GM18498 (cell line): Measurements from ENCODE around the gene PACS1.

ENCODE experiments used
- ATAC-seq: cut with Tn5 transposase; IDR thresholded peaks from one replicate; pipeline ENCODE4 v1.9.1; 2021; ENCODE audit warnings: mild to moderate bottlenecking, moderate library complexity; ENCODE audit not compliant: unreplicated experiment

Gene PACS1

DNA sequence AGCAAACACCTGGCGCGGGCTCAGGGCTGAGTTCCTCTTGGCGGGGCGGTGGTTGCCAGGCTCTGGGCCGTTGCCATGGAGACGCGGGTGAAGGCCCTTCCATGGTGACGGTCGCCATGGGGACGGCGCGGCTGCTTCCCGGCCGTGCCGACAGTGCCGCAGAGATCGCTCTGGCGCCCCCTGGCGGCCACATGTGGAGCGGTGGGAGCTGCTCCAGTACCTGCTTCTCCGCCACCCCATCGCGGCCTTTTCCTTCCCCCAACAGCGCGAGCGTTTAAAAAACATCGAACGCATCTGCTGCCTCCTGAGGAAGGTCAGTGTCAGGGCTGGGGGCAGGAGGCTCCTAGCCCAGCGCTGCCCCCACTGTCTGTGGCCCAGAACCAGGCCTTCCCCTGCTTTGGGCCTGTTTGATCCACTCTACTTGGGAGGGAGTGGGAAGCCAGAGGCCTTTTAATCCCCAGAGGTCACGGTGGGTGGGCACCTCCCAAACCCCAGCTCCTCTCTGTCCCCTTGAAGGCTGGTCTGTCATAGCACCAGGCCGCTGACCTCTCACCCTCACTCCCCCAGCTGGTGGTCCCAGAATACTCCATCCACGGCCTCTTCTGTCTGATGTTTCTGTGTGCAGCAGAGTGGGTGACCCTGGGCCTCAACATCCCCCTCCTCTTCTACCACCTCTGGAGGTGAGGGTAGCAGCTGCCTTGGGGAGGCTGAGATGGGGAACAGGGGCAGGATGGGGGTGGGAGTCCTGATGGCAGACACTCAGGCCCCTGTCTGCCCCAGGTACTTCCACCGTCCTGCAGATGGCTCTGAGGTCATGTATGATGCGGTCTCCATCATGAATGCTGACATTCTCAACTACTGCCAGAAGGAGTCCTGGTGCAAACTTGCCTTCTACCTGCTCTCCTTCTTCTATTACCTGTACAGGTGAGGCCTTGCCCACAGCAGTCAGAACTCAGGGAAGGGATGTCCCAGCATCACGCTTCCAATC is 212.7 kb downstream of the PACS1 start:
- peak; percentile 75 for ATAC-seq

DNA sequence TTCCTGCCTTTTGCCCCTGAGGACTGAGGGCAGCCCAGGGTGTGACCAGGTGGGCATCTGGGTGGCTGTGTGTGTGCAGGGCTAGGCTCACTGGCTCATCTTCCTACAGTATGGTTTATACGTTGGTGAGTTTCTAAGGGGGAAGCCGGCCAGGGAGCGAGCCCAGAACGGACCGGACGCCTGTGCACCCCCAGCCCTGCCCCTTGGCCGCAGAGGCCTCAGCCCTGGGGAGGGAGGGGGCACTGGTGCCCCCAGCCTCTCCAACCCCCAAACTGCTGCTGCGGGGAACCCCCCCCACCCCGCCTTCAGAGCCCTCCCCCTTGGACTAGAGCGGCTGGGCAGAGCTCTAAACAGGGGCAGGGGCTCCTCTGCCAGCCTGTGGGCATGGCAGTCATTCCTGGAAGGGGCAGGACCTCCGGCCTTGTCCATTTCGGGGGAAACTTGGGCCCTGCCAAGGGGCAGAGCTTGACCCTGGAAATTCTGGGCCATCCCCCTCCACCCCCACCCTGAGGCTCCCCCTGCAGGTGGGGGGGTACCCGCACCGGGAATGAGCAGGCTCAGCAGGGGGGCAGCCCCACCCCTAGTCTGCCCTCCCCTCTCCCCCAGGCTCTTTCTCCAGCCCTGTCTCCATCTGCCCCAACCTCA is 213.5 kb downstream of the PACS1 start:
- ATAC-seq: no peak

DNA sequence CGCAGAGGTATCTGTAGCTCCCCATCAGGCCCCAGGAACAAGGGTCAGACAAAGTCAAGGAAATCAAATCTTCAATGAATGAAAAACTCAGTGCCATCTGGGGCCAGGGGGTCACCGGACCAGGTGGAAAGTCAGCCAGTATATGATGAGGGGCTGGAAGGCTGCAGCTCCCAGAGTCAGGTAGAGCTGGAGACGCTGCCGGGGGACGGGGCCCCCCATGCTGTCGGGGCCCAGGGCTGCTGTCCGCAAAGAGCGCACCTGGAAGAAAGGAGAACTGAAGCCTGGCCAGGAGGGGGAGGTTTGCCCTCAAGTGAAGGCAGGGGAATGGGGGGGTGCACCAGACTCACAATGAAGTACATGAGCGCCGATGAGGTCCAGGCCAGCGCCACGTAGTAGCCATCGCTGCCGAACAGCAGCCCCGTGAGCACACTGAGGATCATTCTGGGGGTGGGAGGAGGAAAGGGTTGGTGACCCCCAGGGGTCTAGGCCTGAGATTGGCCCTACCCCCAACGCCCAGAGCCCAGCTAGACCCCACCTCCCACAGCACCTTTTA is 214.5 kb downstream of the PACS1 start:
- no peak for ATAC-seq

DNA sequence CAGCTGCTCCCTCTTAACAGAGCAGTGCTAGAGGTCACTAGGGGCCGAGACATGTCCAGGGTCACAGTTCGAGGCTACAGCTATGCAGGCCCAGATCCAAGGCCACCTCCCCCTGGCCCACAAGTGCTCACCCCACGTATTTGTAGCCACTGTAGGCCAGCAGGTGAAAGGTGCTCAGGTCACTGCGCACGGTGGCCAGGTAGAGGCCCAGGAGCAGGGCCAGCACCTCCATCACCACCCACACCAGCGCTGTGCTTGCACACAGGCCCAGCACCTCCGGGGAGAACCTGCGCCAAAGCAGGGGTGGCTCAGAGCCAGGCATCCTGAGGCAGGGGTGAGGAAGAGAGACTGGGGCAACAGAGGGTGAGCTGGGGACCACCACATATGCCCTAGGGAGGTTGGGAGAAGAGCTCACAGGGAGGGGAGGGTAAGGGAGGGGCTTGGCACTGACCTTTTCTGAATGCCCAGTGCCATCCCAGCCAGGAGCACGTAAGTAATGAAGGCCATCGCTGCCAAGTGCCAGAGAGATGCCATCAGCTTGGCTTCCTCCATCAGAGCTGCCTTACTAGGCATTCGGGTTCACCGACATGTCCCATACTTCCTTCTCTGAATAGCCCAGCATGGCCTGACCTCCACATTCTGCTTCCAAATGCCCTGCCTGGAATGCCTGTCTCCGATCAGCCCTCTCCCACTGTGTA is 215.3 kb downstream of the PACS1 start:
- no peak for ATAC-seq

DNA sequence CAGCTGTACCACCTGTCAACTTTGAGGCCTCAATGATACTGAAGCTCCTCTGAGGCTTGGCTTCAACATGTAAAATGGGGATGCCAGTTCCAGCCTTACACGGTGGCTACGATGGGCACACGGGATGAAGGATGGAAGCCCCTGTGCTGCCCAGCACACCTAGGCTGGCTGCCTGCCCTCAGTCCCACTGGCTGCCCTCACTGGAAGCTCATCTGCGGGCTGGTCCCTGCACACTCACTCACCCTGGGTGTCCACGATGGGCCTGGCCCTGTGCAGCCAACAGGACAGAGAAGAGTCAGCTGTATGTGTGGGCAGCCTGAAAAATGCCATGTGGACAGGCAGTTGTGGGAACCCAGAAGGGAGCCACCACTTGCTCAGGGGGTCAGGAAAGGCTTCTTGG is 216.6 kb downstream of the PACS1 start:
- ATAC-seq: no peak

DNA sequence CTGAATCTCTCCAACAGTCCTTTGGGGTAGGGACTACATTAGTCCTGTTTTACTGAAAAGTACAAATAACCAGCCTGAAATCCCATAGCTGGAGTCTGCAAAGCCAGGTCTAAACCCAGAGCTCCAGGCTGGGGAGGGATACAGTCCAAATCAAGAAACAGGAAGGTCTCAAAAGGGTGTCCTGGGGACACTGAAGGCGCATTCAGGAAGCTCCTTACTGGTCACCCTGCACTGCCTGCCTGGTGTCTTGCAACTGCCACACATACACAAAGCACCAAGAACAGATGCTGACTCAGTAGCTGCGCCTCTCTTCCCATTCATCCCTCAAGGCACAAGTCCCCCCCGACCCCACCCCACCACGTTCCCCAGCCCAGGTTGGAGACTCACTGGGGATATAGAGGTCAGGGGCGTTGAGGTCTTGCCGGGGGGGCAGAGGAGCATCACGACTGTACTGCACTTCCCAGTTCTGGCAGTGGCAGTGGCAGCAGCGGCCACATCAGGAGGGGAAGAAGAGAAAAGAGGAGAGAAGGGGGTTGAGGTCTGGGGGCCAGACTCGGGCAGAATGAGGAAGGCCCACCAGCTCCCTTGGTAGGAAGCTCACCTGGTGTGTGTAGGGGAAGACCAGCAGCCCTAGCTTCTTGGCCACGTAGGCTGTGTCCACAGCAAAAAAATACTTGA is 217.3 kb downstream of the PACS1 start:
- ATAC-seq: no peak

DNA sequence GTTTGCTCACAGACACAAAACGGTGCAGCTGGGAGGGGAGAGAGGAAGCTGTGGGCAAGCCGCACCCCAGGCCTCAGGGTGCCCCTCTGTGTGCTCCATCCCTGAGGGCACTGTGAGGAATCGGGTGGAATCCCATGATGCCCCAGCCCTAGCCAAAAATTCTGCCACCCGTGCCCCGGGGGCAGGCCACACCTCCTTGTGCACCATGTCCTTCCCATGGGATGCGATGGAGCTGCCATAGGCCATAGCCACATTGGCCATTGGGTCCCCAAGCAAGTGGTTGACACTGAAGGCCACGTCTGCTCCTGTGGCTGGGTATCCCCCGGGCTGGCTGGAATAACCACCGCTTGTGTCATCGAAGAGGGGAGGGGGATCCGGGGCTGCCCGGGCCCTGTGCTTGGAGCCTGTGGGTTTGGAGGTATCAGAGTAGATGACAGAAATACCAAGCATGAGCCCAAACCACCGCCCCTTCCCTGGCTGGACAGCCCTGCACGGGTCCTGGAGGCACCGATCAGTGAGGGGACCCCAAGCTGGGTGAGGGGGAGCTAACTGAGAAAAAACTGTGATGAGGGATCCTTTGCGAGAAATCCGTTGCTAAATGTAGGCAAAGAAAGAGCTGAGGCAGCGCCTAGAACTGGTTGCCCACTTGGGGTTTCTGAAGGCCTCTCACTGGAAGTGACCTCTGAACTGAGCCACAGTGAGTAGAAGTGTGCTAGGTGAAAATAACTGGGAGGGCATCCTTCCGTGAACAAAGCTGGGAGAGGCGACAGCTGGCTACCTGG is 218.0 kb downstream of the PACS1 start:
- no peak for ATAC-seq

DNA sequence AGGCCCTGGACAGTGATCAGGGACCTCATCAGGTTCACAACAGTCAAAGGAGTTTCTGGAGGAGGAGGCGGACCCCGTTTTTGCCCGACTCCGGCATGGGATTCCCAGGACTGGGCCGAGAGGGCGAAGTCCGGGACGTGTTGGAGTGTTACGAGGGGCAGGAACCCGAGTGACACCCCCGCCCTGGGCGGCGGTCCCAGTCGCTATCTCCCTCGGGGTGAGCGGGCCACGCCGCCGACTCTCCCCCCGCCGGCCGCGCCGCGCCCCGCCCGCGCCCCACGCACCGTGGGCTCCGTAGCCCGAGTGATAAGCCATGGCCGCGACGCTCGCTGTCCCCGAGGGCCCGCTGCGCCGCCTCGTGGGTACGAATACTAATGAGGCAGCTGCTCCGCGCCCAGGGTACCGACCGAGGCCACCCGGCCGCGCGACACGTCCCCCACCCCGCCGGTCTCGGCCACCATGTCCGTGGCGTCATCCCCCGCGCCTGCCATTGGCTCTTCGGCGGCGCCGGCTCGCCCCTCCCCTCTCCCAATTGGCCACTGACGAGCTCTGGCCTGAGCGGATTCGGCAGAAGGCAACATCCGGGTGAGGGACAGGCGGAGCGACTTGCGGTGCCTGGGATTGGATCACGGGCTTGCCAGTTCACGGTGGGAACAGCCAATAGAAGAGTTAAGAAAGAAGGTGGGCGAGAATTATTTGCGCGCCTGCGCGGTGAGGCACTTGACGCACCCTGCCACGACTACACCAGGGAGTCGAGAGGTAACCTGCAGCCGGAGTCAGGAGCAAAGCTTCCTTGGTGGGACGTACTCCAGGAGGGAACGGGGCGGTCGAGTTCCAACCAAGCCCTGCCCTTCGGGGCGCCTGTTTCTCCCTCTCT is 218.8 kb downstream of the PACS1 start, which contains the start of gene YIF1A:
Gene YIF1A, minus strand, starts transcription at position 473 of the 877 bp plus-strand sequence. Its CDS starts 158 bp downstream, at position 315.
- peak; percentile 85 for ATAC-seq

DNA sequence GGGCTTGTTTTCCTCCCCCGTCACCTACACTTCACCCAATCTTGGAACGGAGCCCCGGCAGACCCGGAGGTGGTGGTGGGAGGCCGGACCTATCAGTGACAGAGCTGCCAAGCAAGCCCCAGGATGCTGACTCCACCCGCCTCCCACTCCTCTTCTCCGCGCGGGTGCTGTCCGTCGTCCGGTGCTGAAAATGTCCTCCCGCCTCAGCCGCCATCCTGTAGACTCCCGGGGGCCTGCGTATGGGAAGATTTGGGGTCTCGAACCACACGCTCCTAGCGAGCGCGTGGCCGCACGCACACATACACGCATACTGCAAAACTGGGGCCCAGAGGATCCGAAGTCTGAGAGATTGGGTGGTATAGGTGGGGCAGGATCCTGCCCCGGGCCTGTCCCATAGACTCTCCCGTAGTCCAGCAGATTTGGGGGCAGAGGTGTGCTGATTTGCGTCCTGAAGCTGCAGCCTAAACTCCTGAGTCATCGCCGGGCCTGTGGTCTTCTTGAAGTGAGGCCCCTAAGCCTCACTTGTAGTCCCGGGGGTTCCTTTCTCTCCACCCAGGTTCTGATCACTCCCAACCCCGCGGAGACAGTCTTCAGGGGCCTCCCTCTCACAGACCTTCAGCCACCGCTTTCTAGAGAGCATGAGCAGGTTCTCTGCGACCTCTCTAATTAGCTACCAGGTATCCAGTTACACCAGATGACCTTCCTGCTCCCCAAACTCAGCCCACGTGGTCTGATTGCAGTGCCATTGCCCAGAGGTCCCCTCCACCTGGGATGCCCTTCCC is 219.7 kb downstream of the PACS1 start:
- peak; percentile 45 for ATAC-seq

DNA sequence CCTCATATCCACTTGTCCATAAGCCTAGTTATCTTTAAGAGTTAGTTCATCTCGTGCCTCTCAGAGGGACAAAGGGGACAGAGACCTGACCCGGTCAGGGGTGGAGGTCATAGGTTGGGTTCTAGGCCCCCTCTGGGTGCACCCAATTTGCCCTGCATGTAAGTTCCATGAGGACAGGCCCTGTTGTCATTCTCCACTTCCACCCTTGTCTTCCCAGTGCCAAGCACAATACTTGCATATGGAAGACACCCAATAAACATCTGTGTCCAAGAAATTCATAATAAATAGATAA is 220.2 kb downstream of the PACS1 start:
- ATAC-seq: no peak

DNA sequence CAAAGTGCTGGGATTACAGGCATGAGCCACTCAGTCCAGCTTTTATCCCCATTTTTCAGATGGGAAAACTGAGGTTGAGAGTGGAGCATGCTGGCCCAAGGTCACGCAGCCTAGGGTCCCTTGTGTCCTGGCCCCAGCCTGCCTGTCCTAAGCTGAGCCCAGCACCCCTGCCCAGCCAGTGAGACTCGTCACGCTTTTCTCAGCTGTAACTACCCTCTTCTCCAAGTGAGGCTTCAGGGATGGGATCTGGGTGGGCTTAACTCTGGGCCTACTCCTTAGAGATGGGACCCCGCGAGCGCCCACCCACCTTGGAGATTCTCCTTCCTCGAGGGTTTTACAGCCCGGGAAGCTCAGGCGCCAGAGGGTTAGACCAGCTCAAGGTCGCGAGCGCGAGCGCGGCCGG is 221.2 kb downstream of the PACS1 start:
- no peak for ATAC-seq

DNA sequence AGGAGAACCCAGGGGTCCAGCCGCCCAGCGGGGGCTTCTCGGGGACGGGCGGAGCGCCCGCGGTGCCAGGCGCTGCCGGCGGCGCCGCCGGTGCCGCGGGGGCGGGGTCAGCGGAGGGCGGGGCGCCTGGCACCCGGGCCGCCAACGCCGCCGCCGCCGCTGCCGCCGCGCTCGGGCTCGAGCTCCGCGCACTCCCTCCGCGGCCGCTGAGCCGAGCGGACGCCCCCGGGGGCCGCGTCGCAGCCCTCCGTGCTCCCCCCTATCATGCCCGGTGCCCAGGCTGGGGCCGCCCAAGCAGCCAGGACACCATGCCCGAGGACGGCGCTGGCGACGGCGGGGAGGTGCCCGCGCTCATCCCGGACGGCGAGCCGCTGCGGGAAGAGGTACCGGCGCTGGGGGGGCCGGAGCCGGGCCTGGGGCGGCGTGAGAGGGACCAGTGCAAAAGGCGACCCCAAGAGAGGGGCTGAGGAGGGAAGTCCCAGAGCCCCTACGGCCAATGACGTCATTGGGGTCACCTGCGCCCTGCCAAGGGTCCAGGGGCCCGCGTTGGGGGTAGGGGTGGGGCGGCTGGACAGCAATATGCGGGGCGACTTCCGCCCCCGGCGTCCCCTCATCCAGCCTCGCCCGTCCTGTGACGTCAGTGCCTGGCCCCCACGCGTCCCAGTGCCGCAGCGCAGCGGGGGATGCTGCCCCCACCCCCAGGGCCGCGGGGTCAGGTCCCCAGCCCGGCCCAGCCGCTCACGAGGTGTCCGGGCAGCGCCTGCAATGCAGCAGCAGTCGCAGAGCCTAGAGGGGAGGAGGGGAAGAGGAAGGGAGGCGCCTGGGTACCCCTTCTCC is 221.9 kb downstream of the PACS1 start, which contains the start of gene TMEM151A:
Gene TMEM151A, plus strand, starts transcription at position 189 of the 837 bp plus-strand sequence. Its CDS starts 120 bp downstream, at position 309.
- ATAC-seq: no peak

DNA sequence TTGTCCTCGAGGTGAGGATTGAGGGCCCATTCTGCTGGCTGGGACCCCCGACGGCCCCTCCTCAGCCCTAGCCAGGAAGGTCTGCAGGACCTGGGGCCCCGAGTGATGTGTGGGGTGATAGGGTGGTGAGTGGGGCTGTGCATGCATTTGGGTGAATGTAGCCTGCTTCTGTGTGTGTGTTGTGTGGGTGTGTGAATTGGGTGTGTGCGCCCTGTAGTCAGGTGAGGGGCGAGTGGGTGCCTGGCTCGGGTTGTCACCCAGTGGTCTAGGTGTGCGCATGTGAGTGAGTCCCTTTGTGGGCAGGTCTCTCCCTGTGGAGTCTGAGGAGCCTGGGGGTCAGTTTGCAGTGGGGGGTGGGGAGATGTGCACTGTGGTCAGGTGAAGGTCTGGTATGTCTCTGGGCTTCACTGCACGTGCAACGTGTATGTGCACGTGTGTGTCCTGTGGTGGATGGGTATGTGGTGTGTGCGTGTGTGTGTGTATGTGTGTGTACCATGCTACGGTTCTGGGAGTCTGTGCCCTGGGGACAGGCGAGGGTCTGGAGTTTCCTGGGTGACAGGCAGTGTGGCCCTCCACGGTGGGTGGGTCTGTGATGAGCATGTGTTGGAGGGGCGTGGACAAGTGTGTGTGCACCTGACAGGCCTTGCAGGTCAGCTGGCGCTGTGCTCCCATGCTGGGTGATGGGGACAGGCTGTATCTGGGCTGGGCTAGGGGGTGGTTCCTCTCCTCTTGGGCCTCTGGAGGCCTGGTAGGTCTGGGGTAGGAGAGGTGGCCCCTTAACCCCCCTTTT is 222.7 kb downstream of the PACS1 start:
- ATAC-seq: no peak

DNA sequence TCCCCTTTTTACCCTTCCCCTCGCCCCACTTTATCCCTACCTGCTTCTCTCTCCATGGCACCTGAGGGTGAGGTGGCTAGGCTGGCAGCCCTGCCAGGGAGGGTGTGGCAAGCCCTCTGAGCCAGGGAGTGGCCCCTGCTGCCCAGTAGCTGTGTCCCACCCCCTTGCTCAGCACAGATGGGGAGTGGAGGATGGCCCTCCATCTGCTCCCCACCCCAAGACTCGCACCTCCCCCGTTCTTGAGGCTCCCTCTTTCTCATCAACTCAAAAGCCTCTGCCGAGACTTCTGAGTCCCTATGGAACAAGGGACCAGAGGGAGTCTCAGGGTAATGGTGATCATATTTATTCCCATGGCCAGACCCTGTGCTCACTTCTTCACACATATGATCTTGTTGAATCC is 223.3 kb downstream of the PACS1 start:
- ATAC-seq: no peak

DNA sequence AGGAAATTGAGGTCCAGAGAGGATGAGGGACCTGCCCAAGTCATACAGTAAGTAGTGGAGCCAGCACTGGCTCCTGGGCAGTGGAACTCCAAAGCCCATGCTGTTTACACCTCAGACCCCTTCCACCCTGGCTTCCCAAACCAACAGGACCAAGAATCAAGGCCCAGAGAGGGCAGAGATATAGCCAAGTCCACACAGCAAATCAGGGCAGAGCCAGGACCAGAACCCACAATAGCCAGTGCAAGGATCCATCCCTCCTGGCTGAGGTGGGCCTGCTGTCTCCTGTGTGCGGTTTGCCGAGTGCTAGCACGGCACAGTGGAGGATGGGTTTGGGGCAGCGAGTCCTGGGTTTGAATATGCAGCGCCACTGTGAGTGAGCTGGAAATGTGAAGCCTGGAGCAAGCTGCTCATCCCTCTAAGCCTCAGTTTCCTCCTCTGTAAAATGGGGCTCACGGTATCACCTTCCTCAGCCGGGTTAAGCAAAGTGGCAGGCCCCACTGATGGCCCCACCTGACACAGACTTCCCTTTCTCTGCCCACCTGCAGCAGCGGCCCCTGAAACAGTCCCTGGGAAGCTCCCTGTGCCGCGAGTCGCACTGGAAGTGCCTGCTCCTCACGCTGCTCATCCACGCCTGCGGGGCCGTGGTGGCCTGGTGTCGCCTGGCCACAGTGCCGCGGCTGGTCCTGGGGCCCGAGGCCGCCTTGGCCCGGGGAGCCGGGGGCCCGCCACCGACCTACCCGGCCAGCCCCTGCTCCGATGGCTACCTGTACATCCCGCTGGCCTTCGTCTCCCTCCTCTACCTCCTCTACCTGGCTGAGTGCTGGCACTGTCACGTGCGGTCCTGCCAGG is 223.9 kb downstream of the PACS1 start:
- no peak for ATAC-seq
